Vagina (tissue), 2 donors: Measurements from ENCODE around the gene YAE1. TPM values are rescaled to one million over a fixed set of nuclear protein-coding genes. Genes with fewer than 3 reads are reported as not detected.
"Not testable (repeated sequence)": the region's sequence is repeated elsewhere in the genome, so short reads cannot be mapped to it uniquely, and the experiment has no call there.

Source experiments
- DNase-seq, 2 donors: peaks; one replicate each; pipeline ENCODE4 v3.0.0-alpha.2; 2017; ENCODE audit errors: extremely low spot score in 2 of 2
- H3K27ac ChIP-seq: fragments of 200-600 bp; sonication (generic); one replicate; pipeline ENCODE4 v1.5.1; 2019
- H3K27me3 ChIP-seq: fragments of 200-600 bp; sonication (generic); one replicate; pipeline ENCODE4 v1.5.1; 2019
- H3K36me3 ChIP-seq, 2 donors: fragments of 200-600 bp; sonication (generic); one replicate each; pipeline ENCODE4 v1.5.1; 2017 to 2019
- H3K4me1 ChIP-seq: fragments of 200-600 bp; sonication (generic); one replicate; pipeline ENCODE4 v1.5.1; 2019
- H3K4me3 ChIP-seq, 2 donors: fragments of 200-600 bp; sonication (generic); 1 replicate in 1 of 2; 2 replicates in 1 of 2; pipeline ENCODE4 v1.5.1; 2016 to 2019
- H3K9me3 ChIP-seq: fragments of 200-600 bp; sonication (generic); one replicate; pipeline ENCODE4 v1.5.1; 2019
- CTCF ChIP-seq, 3 experiments: fragments of 450-650 bp in 2 of 3; fragments of 200-600 bp in 1 of 3; sonication (generic) in 1 of 3; IDR thresholded peaks; one replicate each; pipeline ENCODE4 v1.5.1; 2017 to 2019; ENCODE audit warnings: antibody characterized with exemption in 3 of 3, mild to moderate bottlenecking in 2 of 3, moderate library complexity in 2 of 3
- POLR2A ChIP-seq, 2 donors: fragments of 450-650 bp; IDR thresholded peaks; one replicate each; pipeline ENCODE4 v1.6.1; 2017; ENCODE audit warnings: antibody characterized with exemption in 2 of 2, mild to moderate bottlenecking in 2 of 2, moderate library complexity in 2 of 2
- POLR2AphosphoS5 ChIP-seq, 2 donors: sonication (generic); formaldehyde crosslinking; IDR thresholded peaks; one replicate each; pipeline ENCODE4 v1.9.0; 2017; ENCODE audit warnings: antibody characterized with exemption in 2 of 2, mild to moderate bottlenecking in 2 of 2, low read depth in 1 of 2; ENCODE audit not compliant: insufficient read depth in 1 of 2
- intact Hi-C: fragments of 100-400 bp; cut with DNase I; formaldehyde crosslinking; loops from one replicate; pipeline ENCODE4 v1.15.1; 2023
- total RNA-seq: library from RNA; depleted of rRNA; stranded (reverse); fragments of >200 nt; gene quantifications from one replicate; pipeline ENCODE4 v1.2.3, GENCODE V29; 2016

Gene YAE1
- total RNA-seq, 1 donor from 2014 or later: 5.6 TPM

- H3K36me3 ChIP-seq: no peaks in the 10 kb centered on the region
- no peaks in the 10 kb centered on the region for H3K4me1 ChIP-seq
- H3K9me3 ChIP-seq: no peaks in the 10 kb centered on the region
- H3K27ac ChIP-seq: no peak overlapping the region
- H3K27me3 ChIP-seq: no peaks in the 10 kb centered on the region
- no peak overlapping the region for H3K4me3 ChIP-seq
- no peak for TF ChIP-seq CTCF (IDR thresholded peaks at IDR 0.05)
- no peak for TF ChIP-seq POLR2AphosphoS5 (IDR thresholded peaks at IDR 0.05; ENCODE audit: insufficient read depth in 1 of 2, low read depth in 1 of 2)
- no peak for TF ChIP-seq POLR2A (IDR thresholded peaks at IDR 0.05)
- DNase-seq: no peak
- intact Hi-C loops: no loop called here
Measured at GRCh38 chr7:39536951-39537350, 29.3 kb upstream of the YAE1 start.

- intact Hi-C loops: no loop called here
- TF ChIP-seq POLR2AphosphoS5 (IDR thresholded peaks at IDR 0.05; ENCODE audit: insufficient read depth in 1 of 2, low read depth in 1 of 2): no peak
- no peak for TF ChIP-seq POLR2A (IDR thresholded peaks at IDR 0.05)
- TF ChIP-seq CTCF (IDR thresholded peaks at IDR 0.05): no peak
- H3K4me1 ChIP-seq: no peaks in the 10 kb centered on the region
- no peaks in the 10 kb centered on the region for H3K27me3 ChIP-seq
- no peaks in the 10 kb centered on the region for H3K9me3 ChIP-seq
- no peak overlapping the region for H3K27ac ChIP-seq
- DNase-seq: no peak
- H3K4me3 ChIP-seq: no peak overlapping the region
- no peaks in the 10 kb centered on the region for H3K36me3 ChIP-seq
Measured at GRCh38 chr7:39539816-39540215, 26.4 kb upstream of the YAE1 start.

- no peak overlapping the region for H3K27ac ChIP-seq
Measured at GRCh38 chr7:39540320-39540719, 25.9 kb upstream of the YAE1 start.

GRCh38 chr7:39541511-39541910 lies 24.7 kb upstream of the YAE1 start:
- H3K36me3 ChIP-seq: no peaks in the 10 kb centered on the region

More at GRCh38 chr7:39540320-39540719, 25.9 kb upstream of the YAE1 start:
- TF ChIP-seq POLR2A (IDR thresholded peaks at IDR 0.05): no peak
- H3K36me3 ChIP-seq: no peaks in the 10 kb centered on the region
- H3K9me3 ChIP-seq: no peaks in the 10 kb centered on the region
- H3K4me1 ChIP-seq: no peaks in the 10 kb centered on the region
- intact Hi-C loops: no loop called here
- no peak for DNase-seq
- no peak overlapping the region for H3K4me3 ChIP-seq
- H3K27me3 ChIP-seq: no peaks in the 10 kb centered on the region

GRCh38 chr7:39544774-39545173 lies 21.4 kb upstream of the YAE1 start:
- DNase-seq, intact Hi-C loops, H3K27me3 ChIP-seq, H3K27ac ChIP-seq, H3K4me1 ChIP-seq, H3K36me3 ChIP-seq, H3K4me3 ChIP-seq: not testable (repeated sequence)
- H3K9me3 ChIP-seq: peaks cover 12% of the 10 kb centered on the region

More at GRCh38 chr7:39541511-39541910, 24.7 kb upstream of the YAE1 start:
- Histone ChIP-seq H3K4me3 (no peak overlapping the region), H3K27me3 (no peaks in the 10 kb centered on the region), H3K4me1 (no peaks in the 10 kb centered on the region), H3K9me3 (no peaks in the 10 kb centered on the region), H3K27ac (no peak overlapping the region)
- no peak for TF ChIP-seq POLR2A (IDR thresholded peaks at IDR 0.05)
- TF ChIP-seq CTCF (IDR thresholded peaks at IDR 0.05): no peak
- TF ChIP-seq POLR2AphosphoS5 (IDR thresholded peaks at IDR 0.05; ENCODE audit: insufficient read depth in 1 of 2, low read depth in 1 of 2): no peak
- DNase-seq: no peak
- intact Hi-C loops: no loop called here

- DNase-seq: no peak
- H3K4me1 ChIP-seq: no peaks in the 10 kb centered on the region
- no peaks in the 10 kb centered on the region for H3K36me3 ChIP-seq
- no peak overlapping the region for H3K27ac ChIP-seq
- no peaks in the 10 kb centered on the region for H3K27me3 ChIP-seq
- no peak overlapping the region for H3K4me3 ChIP-seq
- intact Hi-C loops: no loop called here
- TF ChIP-seq POLR2A (IDR thresholded peaks at IDR 0.05) (no peak), CTCF (IDR thresholded peaks at IDR 0.05) (no peak), POLR2AphosphoS5 (IDR thresholded peaks at IDR 0.05; ENCODE audit: insufficient read depth in 1 of 2, low read depth in 1 of 2) (no peak)
- peaks cover 12% of the 10 kb centered on the region for H3K9me3 ChIP-seq
Measured at GRCh38 chr7:39547336-39547735, 18.9 kb upstream of the YAE1 start.
